ENCODE data around the gene ETFBKMT.

DNA sequence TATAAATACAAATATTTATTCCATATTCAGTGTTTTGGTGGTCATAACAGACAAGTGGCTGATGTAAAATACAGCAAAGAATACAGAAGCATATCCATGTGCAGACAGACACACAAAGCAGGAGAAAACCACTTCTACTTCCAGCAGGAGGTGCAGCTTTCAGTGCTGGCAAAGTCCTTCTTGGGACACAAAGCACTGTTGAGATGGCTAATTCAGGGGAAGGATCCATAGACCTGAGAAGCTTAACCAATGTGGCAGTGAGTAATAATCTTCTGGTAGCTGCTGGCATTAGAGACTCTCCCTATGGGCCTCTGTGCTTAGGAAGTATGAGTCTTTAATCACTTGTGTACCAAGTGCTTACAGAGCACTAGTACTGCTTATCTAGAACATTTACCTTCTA, 42.6 kb downstream of the ETFBKMT start:
- TF ChIP-seq, protein P1, sequence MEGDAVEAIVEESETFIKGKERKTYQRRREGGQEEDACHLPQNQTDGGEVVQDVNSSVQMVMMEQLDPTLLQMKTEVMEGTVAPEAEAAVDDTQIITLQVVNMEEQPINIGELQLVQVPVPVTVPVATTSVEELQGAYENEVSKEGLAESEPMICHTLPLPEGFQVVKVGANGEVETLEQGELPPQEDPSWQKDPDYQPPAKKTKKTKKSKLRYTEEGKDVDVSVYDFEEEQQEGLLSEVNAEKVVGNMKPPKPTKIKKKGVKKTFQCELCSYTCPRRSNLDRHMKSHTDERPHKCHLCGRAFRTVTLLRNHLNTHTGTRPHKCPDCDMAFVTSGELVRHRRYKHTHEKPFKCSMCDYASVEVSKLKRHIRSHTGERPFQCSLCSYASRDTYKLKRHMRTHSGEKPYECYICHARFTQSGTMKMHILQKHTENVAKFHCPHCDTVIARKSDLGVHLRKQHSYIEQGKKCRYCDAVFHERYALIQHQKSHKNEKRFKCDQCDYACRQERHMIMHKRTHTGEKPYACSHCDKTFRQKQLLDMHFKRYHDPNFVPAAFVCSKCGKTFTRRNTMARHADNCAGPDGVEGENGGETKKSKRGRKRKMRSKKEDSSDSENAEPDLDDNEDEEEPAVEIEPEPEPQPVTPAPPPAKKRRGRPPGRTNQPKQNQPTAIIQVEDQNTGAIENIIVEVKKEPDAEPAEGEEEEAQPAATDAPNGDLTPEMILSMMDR (IDR thresholded peaks at IDR 0.05), result peak in 6 of 12 donors; percentile 15 to 38 (median 25)
- no peak for TF ChIP-seq POLR2A (IDR thresholded peaks at IDR 0.05)
